Common myeloid progenitor, CD34-positive (primary cell): ENCODE results near the gene RUVBL1.

Experiments
- CTCF ChIA-PET: fragments of 350-600 bp; sonication (Branson Sonifier 250); formaldehyde crosslinking; loops from one replicate; lab custom pipeline; 2021; ENCODE audit warnings: antibody characterized with exemption; lab: Charles Lee
- POLR2A ChIA-PET: fragments of 350-600 bp; sonication (Branson Sonifier 250); formaldehyde crosslinking; loops from one replicate; lab custom pipeline; 2021; ENCODE audit warnings: antibody characterized with exemption; lab: Charles Lee
- DNase-seq, 3 donors: peaks; one replicate each; pipeline versions ENCODE4 v3.0.0 to v3.0.0-alpha.2; 2013
- H3K27ac ChIP-seq, 2 experiments: 1 replicate in 1 of 2; 2 replicates in 1 of 2; pipeline ENCODE4 v1.7.0; 2013; ENCODE audit warnings: inconsistent platforms in 2 of 2, low read length in 2 of 2, mild to moderate bottlenecking in 2 of 2, low read depth in 1 of 2, moderate library complexity in 1 of 2; ENCODE audit not compliant: severe bottlenecking in 2 of 2, insufficient read depth in 1 of 2, poor library complexity in 1 of 2
- H3K27me3 ChIP-seq, 5 experiments: replicated peaks in 2 of 5; 1 replicate in 3 of 5; 2 replicates in 2 of 5; pipeline versions ENCODE4 v1.6.1 to v1.7.0; 2013; ENCODE audit warnings: low read length in 4 of 5, mild to moderate bottlenecking in 2 of 5, moderate library complexity in 2 of 5, inconsistent platforms in 1 of 5; ENCODE audit not compliant: insufficient read depth in 5 of 5, control insufficient read depth in 4 of 5
- H3K36me3 ChIP-seq, 4 experiments: 1 replicate in 2 of 4; 2 replicates in 2 of 4; pipeline versions ENCODE4 v1.6.1 to v1.7.0; 2013; ENCODE audit warnings: low read length in 3 of 4, control low read depth in 1 of 4, mild to moderate bottlenecking in 1 of 4; ENCODE audit not compliant: control insufficient read depth in 4 of 4, insufficient read depth in 4 of 4
- H3K4me1 ChIP-seq, 4 experiments: 1 replicate in 3 of 4; 2 replicates in 1 of 4; pipeline versions ENCODE4 v1.6.1 to v1.7.1; 2013; ENCODE audit warnings: low read length in 3 of 4, mild to moderate bottlenecking in 3 of 4, control low read depth in 1 of 4, inconsistent platforms in 1 of 4, moderate library complexity in 1 of 4; ENCODE audit not compliant: control insufficient read depth in 4 of 4, insufficient read depth in 4 of 4; ENCODE audit errors: control extremely low read depth in 1 of 4
- H3K4me3 ChIP-seq, 7 experiments: 1 replicate in 4 of 7; 2 replicates in 3 of 7; pipeline versions ENCODE4 v1.5.1 to v1.7.0; 2013; ENCODE audit warnings: mild to moderate bottlenecking in 7 of 7, low read length in 6 of 7, moderate library complexity in 6 of 7, inconsistent platforms in 2 of 7, low read depth in 2 of 7, control low read depth in 1 of 7; ENCODE audit not compliant: insufficient read depth in 4 of 7, control insufficient read depth in 1 of 7; ENCODE audit errors: extremely low read depth in 1 of 7
- H3K9me3 ChIP-seq, 5 experiments: 1 replicate in 4 of 5; 2 replicates in 1 of 5; pipeline versions ENCODE4 v1.6.1 to v1.7.1; 2013; ENCODE audit warnings: low read length in 4 of 5, mild to moderate bottlenecking in 2 of 5, inconsistent platforms in 1 of 5, low read depth in 1 of 5, moderate library complexity in 1 of 5; ENCODE audit not compliant: control insufficient read depth in 4 of 5, insufficient read depth in 2 of 5; ENCODE audit errors: control extremely low read depth in 1 of 5
- WGBS: methylation state at CpG from one replicate; pipeline ENCODE4 v1.1.5; 2013; ENCODE audit not compliant: insufficient coverage; 5-methylcytosine and 5-hydroxymethylcytosine counted together

Gene RUVBL1

GRCh38 chr3:128072454-128073184 is 51.0 kb downstream of the RUVBL1 start:
- DNase-seq = no peak
- Histone ChIP-seq H3K36me3 (peaks cover 13 to 63% (median 47%) of the 10 kb centered on the region in 4 experiments), H3K9me3 (no peaks in the 10 kb centered on the region), H3K27ac (no peak overlapping the region), H3K27me3 (peaks cover 0 to 9% (median 0%) of the 10 kb centered on the region in 5 experiments), H3K4me1 (peaks cover 0 to 24% (median 22%) of the 10 kb centered on the region in 4 experiments), H3K4me3 (no peak overlapping the region)
- ChIA-PET CTCF (interaction anchor here (1.5 to 2.0 kb wide), 2 partner anchors 17 to 61 kb away, joined by 5 to 6 read pairs; no protein-coding TSS in a partner anchor), POLR2A (interaction anchor here (0.6 kb wide), 1 partner anchor 412 kb away, joined by 3 read pairs; no protein-coding TSS in a partner anchor)
- 100% methylated on average over 7 of the region's 13 CpGs for WGBS

- Histone ChIP-seq H3K27me3 (peaks cover 0 to 9% (median 0%) of the 10 kb centered on the region in 5 experiments), H3K4me1 (peaks cover 0 to 19% (median 16%) of the 10 kb centered on the region in 4 experiments), H3K36me3 (peaks cover 18 to 70% (median 52%) of the 10 kb centered on the region in 4 experiments), H3K27ac (peak overlapping the region in 1 of 2 experiments; percentile 0), H3K9me3 (no peaks in the 10 kb centered on the region), H3K4me3 (no peak overlapping the region)
- POLR2A ChIA-PET = no interaction called here
- 90% methylated on average over 9 of the region's 11 CpGs for WGBS
- CTCF ChIA-PET = interaction anchor here (0.9 to 1.0 kb wide), 2 partner anchors 8 to 62 kb away, joined by 3 read pairs; no protein-coding TSS in a partner anchor
- DNase-seq = no peak
Observed at GRCh38 chr3:128071771-128072453, 51.7 kb downstream of the RUVBL1 start.

GRCh38 chr3:128070898-128071591 is 52.6 kb downstream of the RUVBL1 start:
- POLR2A ChIA-PET = interaction anchor here (0.7 kb wide), 1 partner anchor 35 kb away, joined by 3 read pairs; no protein-coding TSS in a partner anchor
- H3K27ac ChIP-seq = peak overlapping the region in 1 of 2 experiments; percentile 0
- peaks cover 19 to 79% (median 59%) of the 10 kb centered on the region in 4 experiments for H3K36me3 ChIP-seq
- peaks cover 0 to under 1% (median 0%) of the 10 kb centered on the region in 5 experiments for H3K27me3 ChIP-seq
- WGBS = 94% methylated on average over 13 of the region's 13 CpGs
- CTCF ChIA-PET = interaction anchor here (0.9 to 1.0 kb wide), 3 partner anchors 9 to 63 kb away, joined by 3 read pairs; no protein-coding TSS in a partner anchor
- peaks cover 0 to 12% (median 9%) of the 10 kb centered on the region in 4 experiments for H3K4me1 ChIP-seq
- H3K4me3 ChIP-seq = no peak overlapping the region
- DNase-seq = no peak
- no peaks in the 10 kb centered on the region for H3K9me3 ChIP-seq

GRCh38 chr3:128069271-128069670 is 54.3 kb downstream of the RUVBL1 start:
- Histone ChIP-seq H3K36me3 (peaks cover 25 to 94% (median 75%) of the 10 kb centered on the region in 4 experiments), H3K9me3 (no peaks in the 10 kb centered on the region), H3K4me1 (no peaks in the 10 kb centered on the region), H3K27ac (no peak overlapping the region), H3K4me3 (no peak overlapping the region), H3K27me3 (no peaks in the 10 kb centered on the region)
- CTCF ChIA-PET = interaction anchor here (0.8 to 1.7 kb wide), 5 partner anchors 10 to 545 kb away, joined by 3 to 5 read pairs (median 3); no protein-coding TSS in a partner anchor
- POLR2A ChIA-PET = no interaction called here
- DNase-seq = no peak
- 99% methylated on average over 15 of the region's 15 CpGs for WGBS

GRCh38 chr3:128068156-128068620 is 55.4 kb downstream of the RUVBL1 start:
- Histone ChIP-seq H3K4me3 (no peak overlapping the region), H3K9me3 (no peaks in the 10 kb centered on the region), H3K27me3 (no peaks in the 10 kb centered on the region), H3K27ac (no peak overlapping the region), H3K4me1 (no peaks in the 10 kb centered on the region), H3K36me3 (peaks cover 30 to 98% (median 78%) of the 10 kb centered on the region in 4 experiments)
- peak; percentile 50 to 72 (median 64) for DNase-seq
- WGBS = 98% methylated on average over 6 of the region's 8 CpGs
- ChIA-PET POLR2A (no interaction called here), CTCF (interaction anchor here (1.2 to 1.7 kb wide), 4 partner anchors 11 to 540 kb away, joined by 3 to 5 read pairs (median 4); no protein-coding TSS in a partner anchor)

GRCh38 chr3:128067489-128067888 is 56.1 kb downstream of the RUVBL1 start:
- Histone ChIP-seq H3K9me3 (no peaks in the 10 kb centered on the region), H3K4me1 (no peaks in the 10 kb centered on the region), H3K27me3 (no peaks in the 10 kb centered on the region), H3K4me3 (no peak overlapping the region), H3K36me3 (peaks cover 31 to 98% (median 76%) of the 10 kb centered on the region in 4 experiments), H3K27ac (no peak overlapping the region)
- ChIA-PET POLR2A (no interaction called here), CTCF (interaction anchor here (1.2 to 1.7 kb wide), 3 partner anchors 10 to 541 kb away, joined by 3 to 4 read pairs (median 4); no protein-coding TSS in a partner anchor)
- WGBS = 61% methylated on average over 6 of the region's 7 CpGs
- DNase-seq = peak in 2 of 3 donors; percentile 26 to 51
